ENCODE results near the gene EIF5AL1.
"Not testable (repeated sequence)": the region's sequence is repeated elsewhere in the genome, so short reads cannot be mapped to it uniquely, and the experiment has no call there.

The EIF5AL1 gene

GRCh38 chr10:79511891-79512583, at the start of gene EIF5AL1:
EIF5AL1 (plus strand) TSS chr10:79512533; CDS start chr10:79512650, 117 bp downstream.
- not testable (repeated sequence) for DNase-seq

GRCh38 chr10:79463578-79464496, 48.5 kb upstream of the EIF5AL1 start:
- no peak for DNase-seq

- DNase-seq, result no peak
Measured at GRCh38 chr10:79465341-79465740, 47.0 kb upstream of the EIF5AL1 start.

- no peak for DNase-seq
Measured at GRCh38 chr10:79468015-79468560, 44.2 kb upstream of the EIF5AL1 start.

- DNase-seq, result no peak
Measured at GRCh38 chr10:79468841-79469585, 43.3 kb upstream of the EIF5AL1 start.

GRCh38 chr10:79470096-79470495, 42.2 kb upstream of the EIF5AL1 start:
- no peak for DNase-seq

- DNase-seq, result no peak
Measured at GRCh38 chr10:79471776-79472175, 40.6 kb upstream of the EIF5AL1 start.

GRCh38 chr10:79472449-79472848, 39.9 kb upstream of the EIF5AL1 start:
- DNase-seq, result no peak

- DNase-seq, result no peak
Measured at GRCh38 chr10:79472951-79473350, 39.4 kb upstream of the EIF5AL1 start.

GRCh38 chr10:79473496-79474095, 38.7 kb upstream of the EIF5AL1 start:
- no peak for DNase-seq

GRCh38 chr10:79475119-79475653, 37.1 kb upstream of the EIF5AL1 start:
- no peak for DNase-seq

- DNase-seq, result no peak
Measured at GRCh38 chr10:79475877-79476276, 36.5 kb upstream of the EIF5AL1 start.

GRCh38 chr10:79476645-79477044, 35.7 kb upstream of the EIF5AL1 start:
- no peak for DNase-seq

GRCh38 chr10:79477456-79477855, 34.9 kb upstream of the EIF5AL1 start:
- no peak for DNase-seq

- no peak for DNase-seq
Measured at GRCh38 chr10:79479283-79479909, 32.9 kb upstream of the EIF5AL1 start.

GRCh38 chr10:79482304-79482703, 30.0 kb upstream of the EIF5AL1 start:
- no peak for DNase-seq

- no peak for DNase-seq
Measured at GRCh38 chr10:79482741-79483140, 29.6 kb upstream of the EIF5AL1 start.

GRCh38 chr10:79483299-79483698, 29.0 kb upstream of the EIF5AL1 start:
- no peak for DNase-seq

- peak; percentile 70 for DNase-seq
Measured at GRCh38 chr10:79483948-79484347, 28.4 kb upstream of the EIF5AL1 start.

GRCh38 chr10:79484476-79484875, 27.9 kb upstream of the EIF5AL1 start:
- DNase-seq, result no peak

GRCh38 chr10:79487296-79488194, 24.8 kb upstream of the EIF5AL1 start:
- DNase-seq, result peak; percentile 9

All from DMS 273 treated with DMSO at 0.1 percent for 48 hours (cell line).